ENCODE data around the gene PHLDB3.
"Not testable (repeated sequence)": the region's sequence is repeated elsewhere in the genome, so short reads cannot be mapped to it uniquely, and the experiment has no call there.

PHLDB3 gene

DNA sequence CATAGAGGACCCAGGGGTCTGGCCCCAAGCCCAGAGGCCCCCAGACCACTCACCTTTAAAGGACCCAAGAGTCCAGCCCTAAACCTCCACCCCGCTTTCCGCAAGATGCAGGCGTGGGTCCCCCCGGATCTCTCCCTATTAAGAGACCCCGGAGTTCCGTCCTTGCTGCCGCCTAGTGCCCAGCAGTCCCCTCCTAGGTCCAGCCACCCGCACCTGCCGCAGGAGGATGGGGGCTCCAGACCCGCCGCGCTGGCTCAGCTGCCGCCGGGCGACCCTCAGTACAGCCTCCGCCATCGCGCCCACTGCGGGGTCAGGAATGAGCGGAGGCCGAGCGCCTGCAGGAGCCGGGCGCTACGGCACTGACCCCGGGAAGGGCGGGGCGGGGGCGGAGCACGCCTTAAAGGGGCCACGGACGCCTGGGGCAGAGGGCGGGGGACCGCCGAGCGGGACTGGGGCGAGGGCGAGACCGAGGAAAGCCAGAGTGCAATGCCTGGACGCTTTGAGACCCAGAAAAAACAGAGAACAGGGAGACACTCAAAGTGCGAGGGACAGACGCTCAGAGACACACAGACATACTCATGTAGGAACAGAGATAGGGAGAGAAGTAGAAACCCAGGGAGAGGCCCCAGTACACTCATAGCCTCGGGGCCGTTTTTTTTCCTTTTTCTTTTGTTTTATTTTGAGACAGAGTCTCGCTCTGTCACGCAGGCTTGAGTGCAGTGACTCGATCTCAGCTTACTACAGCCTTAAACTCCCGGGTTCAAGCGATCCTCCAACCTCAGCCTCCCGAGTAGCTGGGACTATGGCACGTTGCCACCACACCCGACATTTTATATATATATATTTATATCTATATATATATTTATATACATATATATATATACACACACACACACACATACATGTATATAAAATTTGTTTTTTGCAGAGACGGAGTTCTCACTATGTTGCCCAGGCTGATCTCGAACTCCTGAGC lies 22.6 kb upstream of the PHLDB3 start, which contains the start of gene ETHE1:
ETHE1 (minus strand) TSS at position 318 of the 976 bp plus-strand sequence; CDS start at position 294, 24 bp downstream.
- no peak for DNase-seq

DNA sequence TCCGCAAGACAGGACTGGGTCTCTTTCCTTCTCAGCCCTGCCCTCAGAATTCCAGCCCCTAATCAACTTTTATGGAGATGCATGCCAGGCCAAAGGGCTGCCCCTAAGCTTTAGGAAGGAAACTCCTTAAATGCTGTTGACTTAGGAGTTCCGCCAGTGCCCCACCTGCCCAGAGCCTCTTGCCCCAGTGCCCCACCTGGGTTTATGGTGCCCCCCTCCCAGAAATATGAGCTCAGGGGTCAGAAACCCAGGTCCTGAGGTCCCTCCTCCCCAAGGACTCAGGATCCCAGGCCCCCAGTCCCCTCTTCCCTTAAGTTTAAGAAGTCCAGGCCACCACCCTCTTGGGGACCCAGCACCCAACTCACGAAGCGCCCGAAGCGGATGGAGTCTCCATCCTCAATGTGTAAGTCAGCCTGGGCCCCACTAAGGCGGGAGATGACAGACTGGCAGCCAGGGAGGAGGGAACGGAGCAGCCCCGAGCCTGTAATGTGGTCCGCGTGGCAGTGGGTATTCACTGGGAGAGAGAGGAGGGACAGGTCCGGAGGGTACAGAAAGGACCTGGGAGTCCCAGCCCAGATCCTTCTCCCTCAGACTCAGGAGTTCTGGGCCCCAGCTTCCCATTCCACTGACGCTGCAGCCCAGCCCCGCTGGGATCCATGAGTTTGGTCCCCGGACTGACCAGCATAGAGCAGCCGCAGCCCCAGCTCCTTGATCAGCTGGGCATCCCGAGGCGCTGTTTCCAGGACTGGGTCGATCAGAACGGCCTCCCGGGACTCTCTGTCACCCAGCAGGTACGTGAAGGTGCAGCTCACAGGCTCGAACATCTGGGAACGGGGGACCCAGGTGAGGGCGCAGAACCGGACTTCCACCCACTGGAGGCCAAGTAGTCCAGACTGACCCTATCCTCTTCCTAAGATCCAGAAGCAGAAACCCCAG lies 21.6 kb upstream of the PHLDB3 start:
- no peak for DNase-seq

DNA sequence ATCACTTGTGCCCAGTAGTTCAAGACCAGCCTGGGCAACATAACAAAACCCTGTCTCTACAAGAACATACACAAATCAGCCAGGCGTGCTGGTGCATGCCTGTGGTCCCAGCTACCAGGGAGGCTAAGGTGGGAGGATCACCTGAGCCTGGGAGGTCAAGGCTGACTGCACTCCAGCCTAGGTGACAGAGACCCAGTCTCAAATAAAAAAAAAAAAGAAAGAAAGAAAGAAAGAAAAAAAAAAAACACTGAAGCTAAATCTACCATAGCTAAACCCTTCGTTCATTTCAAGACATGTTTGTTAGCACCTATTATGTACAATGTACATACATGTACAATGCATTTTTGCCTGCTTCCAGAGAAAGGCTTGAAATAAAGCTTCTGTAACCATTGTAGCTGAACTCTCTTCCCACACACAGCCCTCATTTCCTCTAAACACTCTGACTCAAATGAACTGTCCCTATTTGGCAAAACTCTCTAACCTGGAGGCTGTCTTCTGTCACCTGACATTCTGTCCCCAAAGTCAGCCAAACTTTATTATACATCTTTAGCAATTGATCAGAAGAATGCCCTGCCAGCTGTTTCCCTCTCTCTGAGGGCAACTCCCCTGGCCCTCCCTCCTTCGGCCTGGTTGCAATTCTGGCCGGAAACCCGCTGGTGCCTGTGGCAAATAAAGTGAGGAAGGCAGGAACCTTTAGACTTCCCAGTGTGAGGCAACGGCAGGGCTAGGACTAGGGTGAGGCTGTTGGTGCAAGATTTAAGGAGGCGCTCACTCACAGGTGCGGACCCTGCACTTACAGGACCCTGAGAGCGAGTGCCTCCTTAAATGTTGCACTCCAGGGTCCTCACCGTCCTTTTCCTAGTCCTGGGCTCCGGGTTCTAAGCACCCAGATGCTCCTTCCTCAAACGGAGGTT lies 20.6 kb upstream of the PHLDB3 start:
- DNase-seq, result no peak

DNA sequence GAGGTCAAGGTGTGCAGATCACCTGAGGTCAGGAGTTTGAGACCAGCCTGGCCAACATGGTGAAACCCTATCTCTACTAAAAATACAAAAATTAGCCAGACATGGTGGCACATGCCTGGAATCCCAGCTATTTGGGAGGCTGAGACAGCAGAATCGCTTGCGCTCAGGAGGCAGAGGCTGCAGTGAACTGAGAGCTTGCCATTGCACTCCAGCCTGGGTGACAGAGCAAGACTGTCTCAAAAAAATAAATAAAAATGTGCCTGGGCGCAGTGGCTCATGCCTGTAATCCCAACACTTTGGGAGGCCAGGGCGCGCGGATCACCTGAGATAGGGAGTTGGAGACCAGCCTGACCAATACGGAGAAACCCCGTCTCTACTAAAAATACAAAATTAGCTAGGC lies 19.1 kb upstream of the PHLDB3 start:
- DNase-seq, result not testable (repeated sequence)

DNA sequence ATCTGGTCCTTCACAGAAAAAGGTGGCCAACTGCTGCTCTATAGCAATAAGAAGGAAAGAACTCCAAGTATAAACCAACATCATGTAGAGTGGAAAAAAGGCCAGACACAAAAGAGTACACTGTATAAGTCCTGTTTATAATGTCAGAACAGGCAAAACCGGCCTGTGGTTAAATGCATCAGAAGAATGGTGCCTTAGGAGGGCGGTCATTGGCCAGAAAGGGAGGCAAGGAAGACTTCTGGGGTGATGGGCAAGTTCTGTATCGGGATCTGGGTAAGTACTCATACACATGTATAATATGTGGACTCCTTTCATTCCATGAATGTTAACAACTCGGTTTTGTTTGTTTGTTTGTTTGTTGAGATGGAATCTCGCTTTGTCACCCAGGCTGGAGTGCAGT lies 18.4 kb upstream of the PHLDB3 start:
- no peak for DNase-seq

DNA sequence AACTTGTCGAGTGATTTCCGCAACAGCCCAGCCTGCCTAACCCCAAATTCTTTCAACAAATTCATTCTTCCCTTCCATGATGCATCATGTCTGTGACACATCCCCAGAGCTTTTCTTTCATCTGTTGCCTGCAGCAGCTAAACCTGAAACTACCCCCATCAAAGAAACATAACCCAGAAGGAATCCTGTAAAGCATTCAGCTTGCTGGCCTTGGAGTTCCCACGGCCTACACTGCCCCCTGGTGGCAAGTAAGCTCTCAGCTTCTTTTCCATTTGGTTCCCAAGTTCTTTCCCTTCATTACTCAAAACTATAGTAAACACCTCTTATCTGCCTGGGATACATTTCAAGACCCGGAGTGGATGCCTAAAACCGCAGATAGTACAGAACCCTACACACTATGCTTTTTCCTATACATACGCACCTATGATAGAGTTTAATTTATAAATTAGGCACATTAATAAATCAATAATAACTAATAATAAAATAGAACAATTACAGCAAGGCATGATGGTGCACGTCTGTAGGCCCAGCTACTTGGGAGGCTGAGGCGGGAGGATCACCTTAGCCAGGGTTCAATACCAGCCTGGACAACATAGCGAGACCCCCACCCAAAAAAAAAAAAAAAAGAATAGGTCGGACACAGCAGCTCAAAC lies 15.0 kb upstream of the PHLDB3 start:
- peak; percentile 46 for DNase-seq

DNA sequence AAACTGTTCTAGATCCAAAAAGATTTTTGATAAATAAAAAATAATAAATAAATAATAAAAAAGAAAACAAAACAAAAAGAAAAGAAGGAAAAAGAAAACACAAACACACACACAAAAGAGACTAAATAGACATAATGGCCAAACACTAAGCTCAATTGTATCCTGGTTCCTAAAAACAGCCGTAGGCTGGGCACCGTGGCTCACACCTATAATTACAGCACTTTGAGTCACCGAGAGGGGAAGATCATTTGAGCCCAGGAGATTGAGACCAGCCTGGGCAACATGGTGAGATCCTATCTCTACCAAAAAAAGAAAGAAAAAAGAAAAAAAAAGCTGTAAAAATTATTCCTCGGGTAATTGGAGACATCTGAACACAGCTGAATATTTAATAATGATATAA lies 13.5 kb upstream of the PHLDB3 start:
- no peak for DNase-seq

DNA sequence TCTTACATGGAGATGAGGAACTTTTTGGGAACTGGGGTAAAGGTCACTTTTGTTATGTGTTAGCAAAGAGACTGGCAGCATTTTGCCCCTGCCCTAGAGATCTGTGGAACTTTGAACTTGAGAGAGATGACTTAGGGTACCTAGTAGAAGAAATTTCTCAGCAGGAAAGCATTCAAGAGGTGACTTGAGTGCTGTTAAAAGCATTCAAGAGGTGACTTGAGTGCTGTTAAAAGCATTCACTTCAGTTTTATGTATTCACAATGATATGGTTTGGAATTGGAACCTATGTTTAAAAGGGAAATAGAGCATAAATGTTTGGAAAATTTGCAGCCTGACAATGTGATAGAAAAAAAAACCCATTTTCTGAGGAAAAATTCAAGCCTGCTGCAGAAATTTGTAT lies 7.9 kb upstream of the PHLDB3 start:
- DNase-seq, result not testable (repeated sequence)

DNA sequence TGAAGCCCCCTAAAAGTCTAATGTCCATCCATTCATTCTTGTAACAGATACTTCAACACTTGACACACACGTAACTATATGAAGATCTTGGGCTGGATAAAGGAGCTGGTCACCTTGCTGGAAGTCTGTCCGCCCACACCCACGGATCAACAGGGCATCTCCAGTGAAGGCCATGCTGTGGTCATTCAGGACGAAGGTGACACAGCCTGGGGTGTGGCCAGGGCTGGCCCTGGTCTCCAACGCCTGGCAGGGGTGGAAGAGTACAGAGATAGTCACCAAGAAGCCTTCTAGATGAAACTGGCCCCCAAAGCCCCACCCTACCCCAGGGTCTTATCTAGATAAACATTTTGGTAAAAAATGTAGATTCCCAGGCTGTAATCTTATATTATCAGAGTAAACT lies 6.8 kb upstream of the PHLDB3 start:
- no peak for DNase-seq

DNA sequence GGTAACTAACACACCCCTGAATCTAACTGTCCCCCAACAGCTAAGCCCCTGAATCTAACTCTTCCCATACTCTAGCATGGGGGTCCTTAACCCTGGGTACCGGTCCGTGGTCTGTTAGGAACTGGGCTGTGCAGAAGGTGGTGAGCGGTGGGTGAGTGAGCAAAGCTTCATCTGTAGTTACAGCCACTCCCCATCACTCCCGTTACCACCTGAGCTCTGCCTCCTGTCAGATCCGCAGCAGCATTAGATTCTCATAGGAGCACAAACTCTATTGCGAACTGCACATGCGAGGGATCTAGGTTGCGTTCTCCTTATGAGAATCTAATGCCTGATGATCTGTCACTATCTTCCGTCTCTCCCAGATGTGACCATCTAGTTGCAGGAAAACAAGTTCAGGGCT lies 6.2 kb upstream of the PHLDB3 start:
- no peak for DNase-seq

DNA sequence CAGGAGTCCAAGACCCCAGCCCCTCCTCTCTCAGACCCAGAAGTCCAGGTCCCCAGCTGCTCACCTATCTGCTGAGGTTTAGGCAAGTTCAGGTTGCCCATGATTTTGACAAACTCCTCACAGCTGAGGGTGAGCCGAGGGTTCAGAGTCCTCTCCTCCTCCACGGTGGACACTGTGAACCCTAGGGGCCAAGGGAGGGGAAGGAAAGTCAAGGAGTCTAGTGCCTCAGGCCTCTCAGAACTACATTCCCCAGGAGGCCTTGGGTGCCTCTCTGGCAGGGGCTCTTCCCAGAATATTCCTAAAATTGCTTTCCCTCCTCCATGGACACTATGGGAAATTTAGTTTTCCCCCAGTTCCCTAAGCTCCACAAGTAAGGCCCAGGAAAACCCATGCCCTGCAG lies 3.3 kb upstream of the PHLDB3 start:
- DNase-seq, result no peak

DNA sequence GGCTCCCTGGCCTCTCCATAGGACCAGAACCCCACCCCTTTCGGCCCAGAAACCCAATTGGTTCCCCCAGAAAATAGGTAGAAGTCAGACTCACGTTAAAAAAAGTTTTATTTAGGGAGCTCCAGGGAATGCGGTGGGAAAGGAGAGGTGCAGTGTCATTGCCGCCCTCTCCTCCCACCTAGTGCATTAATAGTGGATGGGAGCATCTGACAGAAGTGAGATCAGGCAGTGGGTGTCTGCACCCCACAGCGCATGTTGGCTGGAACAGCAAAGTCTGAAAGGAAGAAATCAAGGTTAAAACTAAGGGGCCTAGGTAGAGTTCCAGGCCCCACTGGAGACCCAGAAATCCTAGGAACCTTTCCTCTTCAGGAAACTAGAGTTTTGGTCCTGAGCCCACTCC lies 2.1 kb upstream of the PHLDB3 start:
- no peak for DNase-seq

DNA sequence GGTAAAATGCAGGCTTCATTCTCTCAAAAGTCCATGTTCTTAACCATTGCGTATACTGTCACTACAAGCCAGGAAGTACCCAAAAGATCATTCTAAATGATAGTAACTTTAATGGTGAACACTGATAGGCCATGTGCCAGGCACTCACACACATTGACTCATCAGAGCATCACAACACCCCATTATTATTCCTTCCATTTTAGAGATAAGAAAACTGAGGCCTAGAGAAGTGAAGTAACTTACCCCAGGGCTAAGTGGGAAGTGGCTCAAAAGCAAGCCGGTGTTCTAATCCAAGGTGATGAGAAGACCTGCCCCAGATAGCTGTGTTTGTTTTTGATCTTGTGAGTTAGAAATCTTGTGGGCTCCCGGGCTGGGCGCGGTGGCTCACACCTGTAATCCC lies 1.4 kb upstream of the PHLDB3 start:
- DNase-seq, result no peak

DNA sequence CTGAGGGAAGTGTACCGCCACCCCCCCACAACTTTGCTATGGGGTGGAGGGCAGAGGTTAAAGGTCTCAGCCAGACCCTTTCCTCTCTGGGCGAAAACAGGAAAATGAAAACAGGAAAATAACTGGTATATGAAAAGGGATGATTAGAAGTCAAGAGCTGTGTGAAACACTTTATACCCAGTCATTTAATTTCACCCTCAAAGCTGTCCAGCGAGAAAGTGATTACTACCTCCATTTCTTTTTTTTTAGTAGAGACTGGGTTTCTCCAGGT lies 575 bp upstream of the PHLDB3 start:
- no peak for DNase-seq

DNA sequence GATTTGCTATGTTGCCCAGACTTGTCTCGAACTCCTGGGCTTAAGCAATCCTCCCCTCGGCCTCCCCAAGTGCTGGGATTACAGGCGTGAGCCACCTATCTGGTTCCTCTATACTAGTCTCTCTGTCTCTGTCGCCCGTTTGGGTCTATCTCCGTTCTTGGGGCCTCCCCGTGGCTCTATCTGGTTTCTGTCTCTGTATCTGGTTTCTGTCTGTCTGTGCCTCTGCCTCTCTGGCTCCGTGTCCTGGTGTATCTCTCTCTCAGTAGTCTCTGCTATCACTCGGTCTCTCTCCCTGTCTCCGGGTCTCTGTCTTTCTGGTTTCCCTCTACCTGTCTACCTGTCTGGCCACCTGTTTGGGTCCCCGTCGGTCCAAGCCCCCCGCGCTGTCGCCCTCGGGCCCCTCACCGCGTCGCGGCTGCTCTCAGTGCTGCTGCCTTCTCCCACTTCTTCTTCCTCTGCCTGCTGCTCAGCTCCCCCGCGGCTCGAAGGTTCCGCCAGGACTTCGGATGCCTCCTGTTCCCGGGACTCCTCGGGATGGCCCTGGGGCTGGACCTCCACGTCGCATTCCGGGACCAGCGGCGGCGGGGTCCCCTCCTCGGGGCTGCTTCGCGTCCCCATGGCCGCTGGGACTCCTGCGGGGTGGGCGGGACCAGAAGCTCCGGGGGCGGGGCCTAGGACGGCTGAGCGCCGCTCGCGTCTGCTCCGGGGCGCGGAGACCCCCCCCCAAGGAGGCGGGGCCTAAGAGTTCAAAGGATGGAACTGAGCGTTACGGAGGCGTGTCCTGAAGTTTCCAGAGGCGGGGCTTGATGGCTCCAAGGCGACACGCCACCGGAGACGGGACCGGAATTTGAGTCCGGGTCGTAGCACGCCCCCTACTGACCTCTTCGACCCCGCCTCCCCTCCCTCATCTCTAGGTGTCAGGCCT lies 783 bp downstream of the PHLDB3 start:
- no peak for DNase-seq

DNA sequence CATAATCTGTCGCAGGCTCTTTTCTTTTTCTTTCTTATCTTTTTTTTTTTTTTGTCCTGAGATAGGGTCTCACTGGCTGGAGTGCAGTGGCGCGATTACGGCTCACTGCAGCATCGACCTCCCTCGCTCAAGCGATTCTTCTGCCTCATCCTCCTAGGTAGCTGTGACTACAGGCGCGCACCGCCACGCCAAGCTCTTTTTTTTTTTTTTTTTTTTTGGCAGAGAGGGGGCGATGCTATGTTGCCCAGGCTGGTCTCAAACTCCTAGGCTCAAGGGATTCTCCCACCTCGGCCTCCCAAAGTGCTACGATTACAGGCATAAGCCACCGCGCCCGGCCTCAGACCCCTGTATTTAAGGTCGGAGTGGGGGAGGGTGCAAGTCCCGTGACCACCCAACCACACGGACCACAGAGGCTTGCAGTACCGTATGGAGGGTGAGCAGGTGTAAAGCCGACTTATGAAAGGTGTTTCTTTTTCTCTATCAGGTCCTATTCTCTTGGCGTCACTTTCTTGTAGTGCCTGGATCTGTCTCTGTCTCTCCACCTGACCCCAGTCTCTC lies 2.0 kb downstream of the PHLDB3 start:
- no peak for DNase-seq

DNA sequence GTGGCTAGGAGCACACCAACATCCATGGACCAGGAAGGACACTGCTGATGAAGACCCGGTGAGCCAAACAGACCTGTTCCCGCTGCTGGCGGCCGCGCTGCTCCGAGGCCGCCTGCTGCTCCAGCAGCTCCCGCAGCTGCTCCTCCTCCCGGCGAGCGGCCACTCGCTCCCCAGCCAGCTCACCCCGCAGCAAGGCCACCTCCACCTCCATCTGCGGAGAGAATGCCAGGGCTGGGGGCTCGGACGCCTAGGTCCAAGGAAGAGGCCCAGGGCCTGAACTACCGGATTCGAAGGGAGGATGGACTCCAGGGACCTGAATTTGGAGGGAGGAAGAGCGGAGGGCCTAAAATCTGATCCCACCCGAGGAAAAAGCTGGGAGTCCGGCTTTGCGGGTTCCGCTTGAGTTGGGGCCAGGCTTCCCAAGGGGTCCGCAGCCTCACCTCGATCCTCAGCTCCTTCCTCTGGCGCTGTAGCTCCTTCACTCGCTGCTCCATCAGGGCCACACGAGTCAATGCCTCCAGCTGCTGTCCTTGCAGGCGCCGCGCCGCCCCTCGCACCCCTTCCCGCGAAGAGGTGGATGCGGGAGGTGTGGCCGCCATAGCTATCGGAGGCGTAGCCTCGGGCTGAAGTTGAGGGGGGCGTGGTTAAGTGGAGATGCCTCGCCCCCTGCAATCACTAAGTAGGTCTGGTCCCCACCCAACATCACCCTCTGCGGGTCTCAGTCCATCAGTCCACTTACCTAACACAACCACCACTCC lies 2.7 kb downstream of the PHLDB3 start:
- DNase-seq, result no peak

DNA sequence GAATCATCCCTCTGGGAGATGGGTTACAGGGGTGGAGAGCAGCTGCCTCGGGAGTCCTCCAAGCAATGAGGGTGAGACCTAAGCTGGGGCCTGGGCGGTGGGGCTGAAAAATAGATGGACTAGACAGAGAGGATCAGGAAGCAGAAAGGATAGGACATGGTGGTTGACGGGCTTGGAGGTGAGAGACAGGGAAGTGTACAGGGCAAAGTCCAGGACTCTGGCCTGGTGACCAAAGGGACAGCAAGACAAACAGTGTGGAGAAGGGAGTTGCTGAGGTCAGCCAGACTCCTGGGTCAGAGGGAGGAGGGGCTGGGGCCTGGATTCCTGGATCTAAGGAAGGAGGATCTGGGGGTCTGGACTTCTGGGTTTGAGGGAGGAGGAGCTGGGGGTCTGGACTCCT lies 5.5 kb downstream of the PHLDB3 start:
- DNase-seq, result no peak

DNA sequence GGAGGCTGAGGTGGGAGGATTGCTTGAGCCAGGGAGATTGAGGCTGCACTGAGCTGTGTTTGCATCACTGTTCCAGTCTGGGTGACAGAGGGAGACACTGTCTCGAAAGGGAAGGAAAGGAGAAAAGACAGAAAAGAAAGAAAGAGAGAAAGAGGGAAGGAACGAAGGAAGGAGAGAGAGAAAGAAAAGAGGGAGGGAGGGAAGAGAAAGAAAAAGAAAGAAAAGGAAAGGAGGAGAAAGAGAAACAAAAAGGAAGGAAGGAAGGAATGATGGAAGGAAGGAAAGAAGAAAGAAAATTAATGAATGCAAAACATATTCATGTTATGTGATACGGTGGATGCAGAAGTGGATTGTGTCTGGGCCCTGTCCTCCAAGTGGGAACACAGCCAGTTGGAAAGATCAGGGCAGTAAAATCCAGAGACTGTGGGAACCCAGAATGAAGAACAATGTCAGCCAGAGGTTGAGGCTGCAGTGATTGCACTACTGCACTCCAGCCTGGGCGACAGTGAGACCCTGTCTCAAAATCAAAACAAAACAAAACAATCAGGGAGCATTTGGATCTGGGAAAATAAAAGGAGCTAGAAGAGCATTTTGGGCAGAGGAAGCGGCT lies 6.2 kb downstream of the PHLDB3 start:
- DNase-seq, result no peak

DNA sequence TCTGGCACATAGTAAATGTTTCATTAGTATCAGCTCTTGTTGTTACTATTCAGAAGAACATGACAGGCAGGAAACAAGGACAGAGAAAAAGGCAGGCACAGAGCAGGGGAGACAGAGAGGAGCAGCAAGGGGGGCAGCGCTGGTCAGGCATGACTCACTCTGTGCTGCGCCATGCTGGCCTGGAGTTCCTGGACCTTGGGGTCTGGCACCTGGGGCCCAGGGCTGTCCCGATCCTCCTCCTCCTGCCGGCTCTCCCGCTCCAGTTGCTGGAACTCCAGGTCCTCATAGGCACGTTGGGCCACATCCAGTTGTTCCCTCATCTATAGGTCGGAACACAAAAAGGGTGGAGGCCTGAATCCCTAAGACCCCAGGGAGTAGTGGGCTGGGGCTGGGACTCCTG lies 7.6 kb downstream of the PHLDB3 start:
- DNase-seq, result no peak

Data from NCI-H187 treated with DMSO at 0.1 percent for 48 hours (cell line).